NCI-H2171 (cell line): ENCODE results near the gene DHRS1.
A peak's percentile ranks its signal among the peaks of the same experiment; 100 is the strongest.

ENCODE experiments used
- DNase-seq: peaks from one replicate; lab custom pipeline; 2025; lab: John Stamatoyannopoulos, UW

DHRS1 gene

DNA sequence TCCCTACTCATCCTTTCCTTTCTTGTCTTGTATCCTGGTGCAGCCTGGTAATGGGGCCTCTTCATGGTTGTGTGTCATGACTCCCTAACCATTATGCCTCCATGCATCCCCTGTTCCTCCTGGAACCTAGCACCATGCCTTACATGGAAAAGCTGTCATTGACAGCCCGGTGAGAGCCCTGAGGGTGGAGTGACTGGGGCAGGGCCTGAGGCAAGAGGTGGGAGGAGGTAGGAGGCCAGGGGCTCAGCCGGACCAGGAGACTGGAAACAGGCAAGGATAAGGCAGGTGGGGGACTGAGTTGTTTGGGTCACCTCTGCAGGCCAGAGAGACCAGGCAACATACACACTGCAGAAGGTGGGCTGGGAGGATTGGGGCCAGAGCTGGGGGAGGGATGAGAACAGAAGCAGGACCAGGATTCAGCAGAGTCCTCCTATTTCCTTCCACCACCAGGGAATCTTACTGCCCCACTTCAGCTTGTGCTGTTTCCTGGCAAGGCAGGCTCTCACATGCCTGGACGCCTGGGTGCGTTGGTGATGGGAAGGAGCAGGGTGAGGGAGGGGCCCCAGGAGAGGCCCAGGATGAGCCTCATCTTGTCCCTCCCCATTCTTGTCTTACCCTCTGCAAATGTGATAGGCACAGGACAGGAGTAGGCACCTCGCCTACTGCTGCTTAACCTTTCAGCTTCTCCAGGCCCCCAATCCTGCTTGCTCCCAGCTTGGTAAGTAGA lies 10.1 kb upstream of the DHRS1 start, which contains the start of gene LTB4R2:
TSS of gene LTB4R2 (plus strand) at position 603 of the 727 bp plus-strand sequence. CDS start 525 bp downstream, outside the sequence.
- DNase-seq = no peak

- no peak for DNase-seq
Measured at GRCh38 chr14:24308342-24309124, 9.0 kb upstream of the DHRS1 start.

- DNase-seq = peak; percentile 10
Measured at GRCh38 chr14:24307575-24308341, 8.2 kb upstream of the DHRS1 start, which contains the start of gene CIDEB. Gene CIDEB (minus strand): TSS chr14:24307977. CDS start chr14:24307858, 119 bp downstream.

- no peak for DNase-seq
Measured at GRCh38 chr14:24307156-24307574, 7.6 kb upstream of the DHRS1 start.

- no peak for DNase-seq
Measured at GRCh38 chr14:24304019-24304387, 4.4 kb upstream of the DHRS1 start.

DNA sequence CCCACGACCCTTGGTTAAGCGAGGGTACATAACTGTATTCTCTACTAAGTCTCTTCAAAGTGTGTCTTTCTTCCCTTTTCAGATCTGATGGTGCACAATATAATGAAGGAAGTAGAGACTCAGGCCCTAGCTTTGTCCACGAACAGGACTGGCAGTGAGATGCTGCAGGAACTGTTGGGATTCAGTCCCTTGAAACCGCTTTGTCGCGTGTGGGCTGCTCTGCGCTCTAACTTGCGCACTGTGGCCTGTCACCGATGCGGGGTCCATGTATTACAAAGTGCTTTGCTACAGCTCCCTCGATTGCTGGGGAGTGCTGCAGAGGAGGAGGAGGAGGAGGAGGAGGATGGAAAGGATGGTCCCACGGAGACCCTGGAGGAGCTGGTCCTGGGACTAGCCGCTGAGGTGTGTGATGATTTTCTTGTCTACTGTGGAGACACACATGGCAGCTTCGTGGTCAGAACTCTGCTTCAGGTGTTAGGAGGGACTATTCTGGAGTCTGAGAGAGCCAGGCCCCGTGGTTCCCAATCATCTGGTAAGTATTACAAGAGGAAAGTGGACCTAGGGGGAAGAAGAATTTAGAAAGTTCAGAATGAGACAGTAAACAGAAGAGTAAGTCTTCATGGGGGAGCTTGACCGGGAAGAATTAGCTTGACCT lies 873 bp upstream of the DHRS1 start:
- no peak for DNase-seq

DNA sequence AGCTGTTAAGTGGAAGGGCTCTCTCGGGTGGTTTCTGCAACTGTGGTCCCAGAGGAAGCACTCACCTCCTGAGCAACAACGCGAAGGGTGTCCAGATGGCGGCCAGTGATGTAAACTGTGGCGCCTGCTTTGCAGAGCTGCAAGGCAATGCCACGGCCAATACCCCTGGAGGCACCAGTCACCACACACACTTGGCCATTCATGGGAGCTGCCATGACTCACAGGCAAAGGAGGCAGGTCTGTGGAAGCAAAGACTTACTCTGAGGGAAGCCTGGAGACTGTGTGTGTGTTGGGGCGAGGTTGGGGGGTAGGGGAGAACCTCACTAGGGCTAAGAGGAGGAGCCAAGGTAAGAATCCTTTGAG lies 707 bp downstream of the DHRS1 start:
- DNase-seq = no peak

DNA sequence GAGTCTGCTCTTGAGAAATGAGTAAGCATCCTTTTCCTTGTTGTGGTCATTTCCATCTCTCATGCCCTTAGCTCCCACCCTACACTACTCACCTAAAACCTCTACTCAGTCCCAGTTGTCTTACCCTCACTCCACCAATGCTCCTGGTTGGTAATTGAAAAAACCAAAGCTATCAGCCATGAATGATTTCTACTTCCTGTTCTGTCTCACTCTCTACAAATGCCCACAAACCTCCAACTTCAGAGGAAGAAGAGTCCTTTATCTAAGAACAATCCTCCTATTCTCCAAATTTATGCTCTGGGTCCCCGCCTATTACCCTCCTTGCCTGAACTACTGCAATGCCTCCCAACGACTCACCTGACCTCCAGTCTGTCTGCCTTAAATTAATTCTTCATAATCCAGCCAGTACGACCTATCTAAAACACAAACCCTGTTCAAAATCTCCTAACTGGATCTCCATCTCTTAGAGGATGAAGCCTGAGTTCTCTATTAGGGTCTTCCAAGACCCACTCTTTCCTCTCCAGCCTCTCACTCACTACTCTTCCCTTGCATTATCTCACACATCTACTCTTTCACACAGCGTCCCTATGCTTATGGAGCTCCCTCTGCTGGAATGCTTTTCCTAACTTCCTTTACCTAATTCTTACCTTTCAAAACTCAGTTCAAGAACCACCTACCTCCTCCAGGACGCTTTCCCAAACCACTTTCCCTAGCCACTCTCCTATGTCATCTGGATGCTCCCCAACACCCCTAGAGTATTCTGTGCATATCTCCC lies 2.2 kb downstream of the DHRS1 start:
- DNase-seq = peak; percentile 8

DNA sequence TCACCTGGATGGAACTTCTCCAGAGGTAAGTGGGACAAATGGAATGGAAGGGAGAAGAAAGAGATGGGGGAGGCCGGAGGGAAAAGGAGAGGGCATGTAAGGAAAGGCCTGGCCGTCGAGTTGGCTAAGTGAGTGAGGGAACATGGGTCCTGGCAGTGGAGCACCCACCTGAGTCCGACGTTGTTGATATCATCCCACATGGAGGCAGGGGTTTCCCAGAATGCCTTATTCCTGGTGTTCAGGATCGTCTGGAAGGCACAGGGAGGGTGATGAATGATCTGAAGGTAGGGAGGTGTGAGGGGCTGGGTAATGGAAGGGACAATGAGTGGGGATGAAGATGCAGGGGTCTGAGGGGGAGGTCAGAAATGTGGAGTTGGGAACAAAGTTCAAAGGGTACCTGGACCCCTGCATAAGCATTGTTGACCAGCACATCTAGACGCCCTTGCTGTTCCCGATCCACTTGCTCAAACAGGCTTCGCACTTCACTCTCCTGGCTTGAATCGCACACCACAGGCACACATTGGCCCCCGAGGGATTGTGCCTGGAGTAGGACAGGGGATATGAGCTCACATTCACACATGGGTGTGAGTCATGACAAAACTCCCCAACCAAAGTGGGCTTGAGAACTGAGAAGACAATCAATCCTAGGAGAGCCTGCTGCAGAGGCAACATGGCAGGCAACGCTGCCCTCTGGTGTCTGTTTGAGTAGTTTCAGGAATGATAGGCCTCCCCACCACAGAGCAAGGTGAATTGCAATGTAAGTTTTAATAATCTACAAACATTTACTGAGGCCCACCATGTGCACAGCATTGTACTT lies 3.0 kb downstream of the DHRS1 start:
- peak; percentile 42 for DNase-seq

DNA sequence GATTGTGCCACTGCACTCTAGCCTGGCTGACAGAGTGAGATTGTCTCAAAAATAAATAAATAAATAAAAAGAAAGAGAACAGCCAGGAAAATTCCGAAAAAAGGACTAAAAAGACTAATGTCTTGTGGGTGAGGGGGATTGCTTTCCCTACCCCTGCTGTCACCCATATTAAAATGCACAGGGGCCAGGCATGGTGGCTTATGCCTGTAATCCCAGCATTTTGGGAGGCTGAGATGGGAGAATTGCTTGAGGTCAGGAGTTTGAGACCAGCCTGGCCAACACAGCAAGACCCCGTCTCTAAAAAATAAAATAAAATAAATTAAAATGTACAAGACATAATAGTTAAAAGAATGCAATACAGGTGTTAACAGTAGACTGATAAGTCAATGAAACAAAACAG lies 6.1 kb downstream of the DHRS1 start:
- DNase-seq = no peak

DNA sequence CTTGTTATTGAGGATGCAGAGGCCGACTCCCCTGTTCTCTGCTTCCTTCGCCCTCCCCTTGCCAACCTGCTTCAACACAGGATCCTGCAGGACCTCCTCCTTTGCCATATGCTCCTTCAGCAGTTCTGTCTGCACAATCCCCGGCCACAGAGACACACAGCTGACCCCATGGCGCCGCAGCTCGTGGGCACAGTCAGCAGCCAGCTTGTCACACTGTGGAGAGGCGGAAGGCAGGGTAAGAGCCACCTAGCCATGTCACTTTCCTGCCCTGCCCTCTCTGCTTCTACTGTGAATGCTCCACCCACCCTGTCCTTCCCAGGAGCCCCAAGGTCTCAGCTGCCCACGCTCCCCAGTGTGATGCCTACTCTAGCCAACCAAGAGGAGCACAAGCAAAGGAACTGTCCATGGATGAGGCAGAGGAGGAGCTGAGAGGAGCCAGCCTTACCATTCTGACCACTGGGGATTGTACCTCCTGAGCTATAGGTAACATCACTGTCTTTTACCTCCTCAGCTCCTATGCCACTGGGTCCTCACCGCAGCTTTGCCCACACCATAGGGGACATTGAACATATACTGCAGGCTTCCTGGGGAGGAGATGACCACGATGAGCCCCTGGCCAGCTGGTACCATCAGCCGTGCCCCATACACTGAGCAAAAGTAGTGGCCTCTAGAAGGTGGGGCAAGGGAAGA lies 7.3 kb downstream of the DHRS1 start:
- no peak for DNase-seq

GRCh38 chr14:24291446-24292117 lies 8.0 kb downstream of the DHRS1 start:
- no peak for DNase-seq

DNA sequence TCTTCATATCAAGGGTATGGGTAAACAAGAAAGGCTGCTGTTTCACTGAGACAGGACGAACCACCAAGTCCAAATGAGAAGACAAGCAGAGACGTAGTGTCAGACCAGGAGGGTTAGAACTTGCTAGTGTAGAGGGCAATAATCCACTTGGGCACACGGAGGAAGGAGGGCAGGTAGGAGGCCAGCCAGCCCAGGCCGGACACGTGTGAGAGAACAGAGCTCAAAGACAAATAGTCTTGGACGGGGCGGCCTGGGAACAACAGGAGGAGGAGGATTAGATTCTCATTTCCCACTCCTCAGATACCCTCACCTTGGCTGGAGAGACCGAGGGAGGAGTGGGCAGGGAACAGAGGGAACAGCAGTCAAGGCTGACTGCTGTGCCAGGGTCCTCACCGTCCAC lies 8.8 kb downstream of the DHRS1 start:
- DNase-seq = no peak

- no peak for DNase-seq
Measured at GRCh38 chr14:24289649-24290280, 9.8 kb downstream of the DHRS1 start.

DNA sequence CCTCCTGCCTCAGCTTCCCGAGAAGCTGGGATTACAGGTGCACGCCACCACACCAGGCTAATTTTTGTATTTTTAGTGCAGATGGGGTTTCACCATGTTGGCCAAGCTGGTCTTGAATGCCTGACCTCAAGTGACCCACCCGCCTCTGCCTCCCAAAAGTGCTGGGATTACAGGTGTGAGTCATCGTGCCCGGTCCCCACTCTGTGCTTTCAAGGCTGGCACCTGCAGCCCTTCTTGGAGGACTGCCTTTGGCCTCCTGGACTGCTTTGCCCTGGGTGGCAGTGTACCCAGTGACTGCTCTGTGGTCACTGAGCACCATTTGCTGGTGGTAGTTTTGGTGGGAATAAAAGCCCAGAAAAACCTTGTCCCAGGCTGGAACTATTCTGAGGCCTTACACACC lies 12.6 kb downstream of the DHRS1 start:
- DNase-seq = no peak

DNA sequence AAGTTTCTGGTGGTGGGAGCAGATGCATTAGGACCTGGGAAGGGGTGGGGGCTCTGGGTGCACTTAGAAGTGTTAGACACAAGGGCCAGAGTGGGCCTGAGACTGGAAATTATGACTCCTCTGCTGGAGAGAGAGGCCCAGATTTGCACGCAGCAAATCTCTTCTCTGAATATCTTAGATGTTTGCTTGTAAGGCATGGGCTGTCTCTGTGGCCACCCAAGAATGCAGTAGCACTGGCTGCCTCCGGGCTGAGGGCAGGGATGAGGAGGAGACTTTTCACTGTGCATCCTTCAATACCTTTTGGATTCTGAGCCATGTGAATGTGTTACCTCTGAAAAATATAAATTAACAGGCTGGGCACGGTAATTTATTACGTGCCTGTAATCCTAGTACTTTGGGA lies 14.2 kb downstream of the DHRS1 start:
- no peak for DNase-seq

- DNase-seq = no peak
Measured at GRCh38 chr14:24284501-24285035, 15.0 kb downstream of the DHRS1 start.

- no peak for DNase-seq
Measured at GRCh38 chr14:24283796-24284460, 15.7 kb downstream of the DHRS1 start.
